HepG2 (cell line): ENCODE measurements around the gene MUCL3. TPM values are rescaled to one million over a fixed set of nuclear protein-coding genes. Genes with fewer than 3 reads are reported as not detected.

Experiments used
- ADNP ChIP-seq: sonication (generic); formaldehyde crosslinking; IDR thresholded peaks from 2 replicates; pipeline ENCODE4 v1.4.0; 2020; ENCODE audit warnings: missing genetic modification reagents
- HNF4A ChIP-seq: sonication (generic); formaldehyde crosslinking; IDR thresholded peaks from 2 replicates; pipeline ENCODE4 v1.4.0; 2020; ENCODE audit warnings: missing genetic modification reagents
- KLF11 ChIP-seq: IDR thresholded peaks from 2 replicates; pipeline ENCODE4 v1.6.1; 2016; ENCODE audit warnings: missing compliant biosample characterization
- NFE2L1 ChIP-seq: sonication (generic); formaldehyde crosslinking; IDR thresholded peaks from 2 replicates; pipeline ENCODE4 v1.4.0; 2020; ENCODE audit warnings: missing genetic modification reagents, mild to moderate bottlenecking, borderline replicate concordance
- NFYB ChIP-seq: sonication (generic); formaldehyde crosslinking; IDR thresholded peaks from 2 replicates; pipeline ENCODE4 v1.4.0; 2020; ENCODE audit warnings: missing genetic modification reagents
- NR3C1 ChIP-seq: sonication (generic); formaldehyde crosslinking; IDR thresholded peaks from 2 replicates; pipeline ENCODE4 v1.4.0; 2020; ENCODE audit warnings: missing genetic modification reagents
- SNAPC2 ChIP-seq: sonication (generic); formaldehyde crosslinking; IDR thresholded peaks from 2 replicates; pipeline ENCODE4 v1.8.1; 2022; ENCODE audit warnings: mild to moderate bottlenecking, missing genetic modification reagents
- SP1 ChIP-seq, 2 experiments: fragments of 450-650 bp in 1 of 2; sonication (generic) in 1 of 2; formaldehyde crosslinking in 1 of 2; IDR thresholded peaks; 2 replicates each; pipeline versions ENCODE4 v1.4.0 to v1.6.1; 2016 to 2020; ENCODE audit warnings: missing genetic modification reagents in 1 of 2
- ZFP41 ChIP-seq: sonication (generic); formaldehyde crosslinking; IDR thresholded peaks from 2 replicates; pipeline ENCODE4 v1.4.0; 2020; ENCODE audit warnings: mild to moderate bottlenecking, missing genetic modification reagents, borderline replicate concordance
- ZNF562 ChIP-seq: sonication (generic); formaldehyde crosslinking; IDR thresholded peaks from 2 replicates; pipeline ENCODE4 v1.8.0; 2022; ENCODE audit warnings: missing genetic modification reagents, borderline replicate concordance
- polyA plus RNA-seq, 8 experiments: library from polyadenylated mRNA; depleted of rRNA in 3 of 8; stranded (reverse) in 7 of 8; unstranded in 1 of 8; fragments of >200 nt; fragmentation: Illumina TruSeq in 4 of 8; extraction: Trizol in 4 of 8; gene quantifications; 2 replicates each; pipeline versions ENCODE4 v1.2.1 to v1.2.3, GENCODE V29; 2011 to 2016; ENCODE audit warnings: low read depth in 4 of 8, missing spikeins in 1 of 8, mixed read lengths in 1 of 8; ENCODE audit not compliant: insufficient read depth in 1 of 8
- total RNA-seq, 5 experiments: library from RNA; depleted of rRNA; stranded (reverse); fragments of >200 nt; fragmentation: Illumina TruSeq; extraction: Trizol; gene quantifications; 2 replicates each; pipeline ENCODE4 v1.2.3, GENCODE V29; 2016; ENCODE audit warnings: low read depth in 1 of 5
- TF ChIP-seq, protein P1 (sequence below), 2 experiments: sonication (generic) in 1 of 2; formaldehyde crosslinking in 1 of 2; IDR thresholded peaks; 2 replicates each; pipeline versions ENCODE4 v1.4.0 to v1.6.1; 2018 to 2020; ENCODE audit warnings: missing genetic modification reagents in 2 of 2, borderline replicate concordance in 1 of 2, low read depth in 1 of 2, mild to moderate bottlenecking in 1 of 2, missing biosample characterization in 1 of 2
- TF ChIP-seq, protein P2 (sequence below): sonication (generic); formaldehyde crosslinking; IDR thresholded peaks from 2 replicates; pipeline ENCODE4 v1.9.0; 2021; ENCODE audit warnings: missing genetic modification reagents, mild to moderate bottlenecking, borderline replicate concordance
- TF ChIP-seq, protein P3 (sequence below): sonication (generic); formaldehyde crosslinking; IDR thresholded peaks from 2 replicates; pipeline ENCODE4 v1.8.0; 2022; ENCODE audit warnings: mild to moderate bottlenecking, missing genetic modification reagents; ENCODE audit not compliant: insufficient replicate concordance
- TF ChIP-seq, protein P4 (sequence below): fragments of 450-650 bp; IDR thresholded peaks from 2 replicates; pipeline ENCODE4 v1.6.1; 2017; ENCODE audit warnings: mild to moderate bottlenecking
- TF ChIP-seq, protein P5 (sequence below): sonication (generic); formaldehyde crosslinking; IDR thresholded peaks from 2 replicates; pipeline ENCODE4 v1.8.1; 2023; ENCODE audit warnings: mild to moderate bottlenecking, inconsistent platforms, moderate library complexity, missing genetic modification reagents, borderline replicate concordance

Gene MUCL3
- total and polyA plus RNA-seq, 2 of the 13 experiments (the other 11 are each of a cell fraction or from before 2014, with no cell fraction given) = not detected

DNA sequence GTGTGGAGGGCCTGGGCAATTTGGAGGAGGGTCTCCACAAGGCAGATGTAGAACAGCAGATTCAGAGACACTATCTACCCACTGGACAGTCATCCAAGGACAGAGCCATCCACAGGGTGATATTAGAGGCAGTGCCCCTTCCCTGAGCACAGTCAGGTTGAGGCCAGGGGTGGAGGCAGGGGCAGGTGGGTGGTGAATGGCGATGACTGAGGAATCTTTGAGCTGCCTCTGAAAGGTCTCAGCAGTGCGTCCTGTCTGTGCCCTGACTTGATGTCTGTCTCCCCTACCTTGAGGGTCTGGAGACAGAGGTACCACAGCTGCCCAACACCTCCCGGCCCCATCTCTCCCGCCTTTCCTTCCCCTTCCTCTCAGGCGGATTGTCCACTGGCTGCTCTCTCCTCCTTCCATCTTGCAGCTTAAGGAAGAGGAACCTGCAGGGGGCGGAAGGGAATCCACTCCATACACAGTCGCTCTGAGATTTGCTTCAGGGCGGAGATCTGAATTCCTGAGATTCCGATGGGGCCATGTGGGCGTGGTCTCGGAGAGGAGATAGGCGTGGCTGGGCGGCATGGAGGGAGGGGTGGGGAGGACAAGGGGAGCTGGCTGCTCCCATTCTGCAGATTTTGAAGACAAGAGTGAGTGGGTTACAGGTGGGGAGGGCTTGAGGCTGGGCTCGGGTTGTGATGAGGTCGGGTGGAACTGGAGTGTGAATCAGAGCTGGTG lies 1.7 kb downstream of the MUCL3 start (continued):
- no peak for TF ChIP-seq ADNP
- TF ChIP-seq NFE2L1 (CRISPR knock-in tag) = no peak
- TF ChIP-seq, protein P1, sequence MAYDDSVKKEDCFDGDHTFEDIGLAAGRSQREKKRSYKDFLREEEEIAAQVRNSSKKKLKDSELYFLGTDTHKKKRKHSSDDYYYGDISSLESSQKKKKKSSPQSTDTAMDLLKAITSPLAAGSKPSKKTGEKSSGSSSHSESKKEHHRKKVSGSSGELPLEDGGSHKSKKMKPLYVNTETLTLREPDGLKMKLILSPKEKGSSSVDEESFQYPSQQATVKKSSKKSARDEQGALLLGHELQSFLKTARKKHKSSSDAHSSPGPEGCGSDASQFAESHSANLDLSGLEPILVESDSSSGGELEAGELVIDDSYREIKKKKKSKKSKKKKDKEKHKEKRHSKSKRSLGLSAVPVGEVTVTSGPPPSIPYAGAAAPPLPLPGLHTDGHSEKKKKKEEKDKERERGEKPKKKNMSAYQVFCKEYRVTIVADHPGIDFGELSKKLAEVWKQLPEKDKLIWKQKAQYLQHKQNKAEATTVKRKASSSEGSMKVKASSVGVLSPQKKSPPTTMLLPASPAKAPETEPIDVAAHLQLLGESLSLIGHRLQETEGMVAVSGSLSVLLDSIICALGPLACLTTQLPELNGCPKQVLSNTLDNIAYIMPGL (CRISPR knock-in tag; IDR thresholded peaks at IDR 0.05; ENCODE audit: borderline replicate concordance in 1 of 2, low read depth in 1 of 2) = peak in 1 of 2 experiments; percentile 47; a peak in 1 of 4 replicates
- TF ChIP-seq SP1 (IDR thresholded peaks at IDR 0.05) = no peak
- peak; percentile 72 for TF ChIP-seq SP1 (CRISPR knock-in tag; IDR thresholded peaks at IDR 0.05)
- TF ChIP-seq, protein P2, sequence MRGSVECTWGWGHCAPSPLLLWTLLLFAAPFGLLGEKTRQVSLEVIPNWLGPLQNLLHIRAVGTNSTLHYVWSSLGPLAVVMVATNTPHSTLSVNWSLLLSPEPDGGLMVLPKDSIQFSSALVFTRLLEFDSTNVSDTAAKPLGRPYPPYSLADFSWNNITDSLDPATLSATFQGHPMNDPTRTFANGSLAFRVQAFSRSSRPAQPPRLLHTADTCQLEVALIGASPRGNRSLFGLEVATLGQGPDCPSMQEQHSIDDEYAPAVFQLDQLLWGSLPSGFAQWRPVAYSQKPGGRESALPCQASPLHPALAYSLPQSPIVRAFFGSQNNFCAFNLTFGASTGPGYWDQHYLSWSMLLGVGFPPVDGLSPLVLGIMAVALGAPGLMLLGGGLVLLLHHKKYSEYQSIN (CRISPR knock-in tag) = no peak
- TF ChIP-seq SNAPC2 = no peak
- TF ChIP-seq, protein P3, sequence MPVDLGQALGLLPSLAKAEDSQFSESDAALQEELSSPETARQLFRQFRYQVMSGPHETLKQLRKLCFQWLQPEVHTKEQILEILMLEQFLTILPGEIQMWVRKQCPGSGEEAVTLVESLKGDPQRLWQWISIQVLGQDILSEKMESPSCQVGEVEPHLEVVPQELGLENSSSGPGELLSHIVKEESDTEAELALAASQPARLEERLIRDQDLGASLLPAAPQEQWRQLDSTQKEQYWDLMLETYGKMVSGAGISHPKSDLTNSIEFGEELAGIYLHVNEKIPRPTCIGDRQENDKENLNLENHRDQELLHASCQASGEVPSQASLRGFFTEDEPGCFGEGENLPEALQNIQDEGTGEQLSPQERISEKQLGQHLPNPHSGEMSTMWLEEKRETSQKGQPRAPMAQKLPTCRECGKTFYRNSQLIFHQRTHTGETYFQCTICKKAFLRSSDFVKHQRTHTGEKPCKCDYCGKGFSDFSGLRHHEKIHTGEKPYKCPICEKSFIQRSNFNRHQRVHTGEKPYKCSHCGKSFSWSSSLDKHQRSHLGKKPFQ (CRISPR knock-in tag) = no peak
- no peak for TF ChIP-seq HNF4A (CRISPR knock-in tag)
- TF ChIP-seq KLF11 = no peak
- TF ChIP-seq, protein P4, sequence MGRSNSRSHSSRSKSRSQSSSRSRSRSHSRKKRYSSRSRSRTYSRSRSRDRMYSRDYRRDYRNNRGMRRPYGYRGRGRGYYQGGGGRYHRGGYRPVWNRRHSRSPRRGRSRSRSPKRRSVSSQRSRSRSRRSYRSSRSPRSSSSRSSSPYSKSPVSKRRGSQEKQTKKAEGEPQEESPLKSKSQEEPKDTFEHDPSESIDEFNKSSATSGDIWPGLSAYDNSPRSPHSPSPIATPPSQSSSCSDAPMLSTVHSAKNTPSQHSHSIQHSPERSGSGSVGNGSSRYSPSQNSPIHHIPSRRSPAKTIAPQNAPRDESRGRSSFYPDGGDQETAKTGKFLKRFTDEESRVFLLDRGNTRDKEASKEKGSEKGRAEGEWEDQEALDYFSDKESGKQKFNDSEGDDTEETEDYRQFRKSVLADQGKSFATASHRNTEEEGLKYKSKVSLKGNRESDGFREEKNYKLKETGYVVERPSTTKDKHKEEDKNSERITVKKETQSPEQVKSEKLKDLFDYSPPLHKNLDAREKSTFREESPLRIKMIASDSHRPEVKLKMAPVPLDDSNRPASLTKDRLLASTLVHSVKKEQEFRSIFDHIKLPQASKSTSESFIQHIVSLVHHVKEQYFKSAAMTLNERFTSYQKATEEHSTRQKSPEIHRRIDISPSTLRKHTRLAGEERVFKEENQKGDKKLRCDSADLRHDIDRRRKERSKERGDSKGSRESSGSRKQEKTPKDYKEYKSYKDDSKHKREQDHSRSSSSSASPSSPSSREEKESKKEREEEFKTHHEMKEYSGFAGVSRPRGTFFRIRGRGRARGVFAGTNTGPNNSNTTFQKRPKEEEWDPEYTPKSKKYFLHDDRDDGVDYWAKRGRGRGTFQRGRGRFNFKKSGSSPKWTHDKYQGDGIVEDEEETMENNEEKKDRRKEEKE = no peak
- TF ChIP-seq ZFP41 = no peak
- no peak for TF ChIP-seq NR3C1
- TF ChIP-seq ZNF562 (CRISPR knock-in tag) = no peak
- TF ChIP-seq NFYB (CRISPR knock-in tag) = no peak
- TF ChIP-seq, protein P5, sequence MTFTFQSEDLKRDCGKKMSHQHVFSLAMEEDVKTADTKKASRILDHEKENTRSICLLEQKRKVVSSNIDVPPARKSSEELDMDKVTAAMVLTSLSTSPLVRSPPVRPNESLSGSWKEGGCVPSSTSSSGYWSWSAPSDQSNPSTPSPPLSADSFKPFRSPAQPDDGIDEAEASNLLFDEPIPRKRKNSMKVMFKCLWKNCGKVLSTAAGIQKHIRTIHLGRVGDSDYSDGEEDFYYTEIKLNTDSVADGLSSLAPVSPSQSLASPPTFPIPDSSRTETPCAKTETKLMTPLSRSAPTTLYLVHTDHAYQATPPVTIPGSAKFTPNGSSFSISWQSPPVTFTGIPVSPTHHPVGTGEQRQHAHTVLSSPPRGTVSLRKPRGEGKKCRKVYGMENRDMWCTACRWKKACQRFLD (CRISPR knock-in tag) = no peak
